C4-2B (cell line): ENCODE results near the gene TRIAP1.
A peak's percentile ranks its signal among the peaks of the same experiment; 100 is the strongest.

ENCODE experiments used
- H3K27ac ChIP-seq: fragments of 450-650 bp; 2 replicates; pipeline ENCODE4 v1.5.1; 2017
- ZFX ChIP-seq: fragments of 450-650 bp; IDR thresholded peaks from 2 replicates; pipeline ENCODE4 v1.6.1; 2017
- TF ChIP-seq, protein P1 (sequence below): fragments of 450-650 bp; conservative IDR thresholded peaks from 2 replicates; pipeline ENCODE4 v1.5.1; 2017; ENCODE audit warnings: mild to moderate bottlenecking

TRIAP1 gene

DNA sequence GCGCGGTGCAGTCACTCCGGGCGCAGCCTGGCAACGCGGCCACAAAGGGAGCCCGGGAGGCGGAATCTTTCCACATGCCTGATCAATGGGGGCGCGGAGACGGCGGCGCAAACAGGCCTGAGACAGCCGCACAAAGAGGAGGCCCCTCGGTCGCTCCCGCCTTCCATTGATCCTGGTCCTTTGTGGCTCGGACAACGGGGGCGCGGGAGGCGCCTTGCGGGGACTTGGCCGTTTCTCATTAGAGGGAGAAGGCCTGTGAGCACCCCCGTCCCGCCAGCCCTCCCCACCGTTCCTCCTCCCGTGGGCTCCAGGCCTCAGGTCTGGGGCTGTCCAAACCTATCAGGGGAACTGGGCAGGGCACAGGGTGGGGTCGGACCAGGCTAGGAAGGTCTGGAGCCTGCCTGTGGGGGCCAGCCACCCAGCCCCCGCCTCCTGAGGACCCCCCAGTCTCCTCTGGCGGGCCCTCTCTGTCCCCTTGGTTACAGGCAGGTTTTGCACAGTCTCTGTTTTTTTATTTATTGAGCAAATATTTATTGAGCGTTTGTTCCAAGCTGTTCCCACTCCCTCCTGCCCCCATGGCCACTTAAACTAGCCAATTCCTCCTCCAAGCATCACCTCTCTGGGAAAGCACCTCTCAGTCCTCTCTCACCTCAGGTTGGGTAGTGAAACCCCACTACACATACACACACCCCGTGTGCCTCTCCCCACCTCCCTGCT is 48.2 kb downstream of the TRIAP1 start:
- TF ChIP-seq, protein P1, sequence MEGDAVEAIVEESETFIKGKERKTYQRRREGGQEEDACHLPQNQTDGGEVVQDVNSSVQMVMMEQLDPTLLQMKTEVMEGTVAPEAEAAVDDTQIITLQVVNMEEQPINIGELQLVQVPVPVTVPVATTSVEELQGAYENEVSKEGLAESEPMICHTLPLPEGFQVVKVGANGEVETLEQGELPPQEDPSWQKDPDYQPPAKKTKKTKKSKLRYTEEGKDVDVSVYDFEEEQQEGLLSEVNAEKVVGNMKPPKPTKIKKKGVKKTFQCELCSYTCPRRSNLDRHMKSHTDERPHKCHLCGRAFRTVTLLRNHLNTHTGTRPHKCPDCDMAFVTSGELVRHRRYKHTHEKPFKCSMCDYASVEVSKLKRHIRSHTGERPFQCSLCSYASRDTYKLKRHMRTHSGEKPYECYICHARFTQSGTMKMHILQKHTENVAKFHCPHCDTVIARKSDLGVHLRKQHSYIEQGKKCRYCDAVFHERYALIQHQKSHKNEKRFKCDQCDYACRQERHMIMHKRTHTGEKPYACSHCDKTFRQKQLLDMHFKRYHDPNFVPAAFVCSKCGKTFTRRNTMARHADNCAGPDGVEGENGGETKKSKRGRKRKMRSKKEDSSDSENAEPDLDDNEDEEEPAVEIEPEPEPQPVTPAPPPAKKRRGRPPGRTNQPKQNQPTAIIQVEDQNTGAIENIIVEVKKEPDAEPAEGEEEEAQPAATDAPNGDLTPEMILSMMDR: no peak
- H3K27ac ChIP-seq: peak overlapping the region; percentile 63

DNA sequence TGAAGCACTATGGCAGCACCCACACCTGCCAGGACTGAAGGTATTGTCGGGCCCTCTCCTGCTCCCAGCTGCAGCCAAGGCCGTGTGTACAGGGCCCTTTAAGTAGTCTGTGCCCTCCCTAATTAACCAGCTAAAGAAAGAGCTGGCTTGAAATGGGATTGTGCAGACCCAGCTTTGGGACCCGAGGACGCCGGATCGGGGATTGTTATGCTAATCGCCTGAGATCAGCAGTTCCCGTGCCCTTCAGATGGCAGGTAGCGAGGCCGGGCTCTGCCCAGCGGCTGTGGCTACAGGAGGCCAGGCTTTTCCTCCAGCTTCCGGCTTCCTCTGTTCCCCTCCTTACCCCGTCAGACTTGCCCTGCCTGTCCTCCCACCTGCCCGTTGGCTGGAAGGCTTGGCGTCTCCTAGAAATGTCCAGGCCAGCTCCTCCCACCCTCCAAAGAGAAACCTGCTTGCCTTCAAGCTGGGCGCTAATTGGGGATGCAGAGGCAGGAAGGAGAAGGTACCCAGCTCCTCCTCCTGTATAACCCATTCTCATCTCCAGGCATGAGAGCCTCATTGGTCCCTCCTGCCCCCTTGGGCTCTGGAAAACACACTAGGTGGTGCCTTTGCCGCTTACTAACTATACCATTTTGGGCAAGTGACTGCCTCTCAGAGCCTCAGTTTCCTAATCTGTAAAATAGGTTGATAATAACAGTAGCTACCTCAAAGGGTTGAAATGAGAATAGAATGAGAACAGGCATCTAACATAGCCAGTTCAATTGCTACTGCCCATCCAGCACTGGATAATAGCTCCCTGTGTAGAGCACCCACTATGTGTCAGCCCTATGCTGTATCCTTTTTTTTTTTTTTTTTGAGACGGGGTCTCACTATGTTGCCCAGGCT is 51.5 kb downstream of the TRIAP1 start:
- TF ChIP-seq ZFX: peak; percentile 64
- TF ChIP-seq, protein P1: no peak
- peak overlapping the region; percentile 88 for H3K27ac ChIP-seq
